NT2/D1 (cell line): ENCODE measurements around the gene NAE1.

ENCODE experiments used
- DNase-seq: peaks from one replicate; pipeline ENCODE4 v3.0.0-alpha.2; 2011; ENCODE audit warnings: low read depth, low spot score
- H3K27me3 ChIP-seq: 2 replicates; pipeline ENCODE4 v1.6.0; 2011; ENCODE audit warnings: mild to moderate bottlenecking; ENCODE audit not compliant: insufficient read length, insufficient read depth
- H3K36me3 ChIP-seq: 2 replicates; pipeline ENCODE4 v1.6.1; 2011; ENCODE audit warnings: mild to moderate bottlenecking, low read length, mixed read lengths; ENCODE audit not compliant: insufficient read depth, insufficient read length
- H3K4me1 ChIP-seq: 2 replicates; pipeline ENCODE4 v1.5.1; 2011; ENCODE audit not compliant: insufficient read depth, insufficient read length
- H3K4me3 ChIP-seq: 2 replicates; pipeline ENCODE4 v1.5.1; 2011; ENCODE audit warnings: low read depth; ENCODE audit not compliant: insufficient read length
- H3K9ac ChIP-seq: 2 replicates; pipeline ENCODE4 v1.6.0; 2011; ENCODE audit warnings: low read depth; ENCODE audit not compliant: insufficient read length
- H3K9me3 ChIP-seq: 2 replicates; pipeline ENCODE4 v1.5.1; 2011; ENCODE audit warnings: mild to moderate bottlenecking, low read length; ENCODE audit not compliant: insufficient read depth
- SUZ12 ChIP-seq: IDR thresholded peaks from 2 replicates; pipeline ENCODE4 v1.6.1; 2011; ENCODE audit not compliant: insufficient read length, insufficient read depth; ENCODE audit errors: extremely low read depth
- YY1 ChIP-seq: IDR thresholded peaks from 2 replicates; pipeline ENCODE4 v1.6.1; 2011; ENCODE audit not compliant: insufficient read length, insufficient read depth
- ZNF274 ChIP-seq: IDR thresholded peaks from 2 replicates; pipeline ENCODE4 v1.6.1; 2011; ENCODE audit warnings: mild to moderate bottlenecking, low read depth, low read length

The NAE1 gene

GRCh38 chr16:66856801-66857200, 26.0 kb upstream of the NAE1 start:
- no peaks in the 10 kb centered on the region for H3K36me3 ChIP-seq
- no peak for DNase-seq
- H3K4me3 ChIP-seq = no peak overlapping the region
- no peaks in the 10 kb centered on the region for H3K9me3 ChIP-seq
- TF ChIP-seq YY1 = no peak
- no peak for TF ChIP-seq SUZ12
- no peak for TF ChIP-seq ZNF274
- H3K27me3 ChIP-seq = no peaks in the 10 kb centered on the region
- no peak overlapping the region for H3K9ac ChIP-seq
- peaks cover 9% of the 10 kb centered on the region for H3K4me1 ChIP-seq

GRCh38 chr16:66856184-66856730, 25.5 kb upstream of the NAE1 start:
- Histone ChIP-seq H3K9me3 (no peaks in the 10 kb centered on the region), H3K36me3 (no peaks in the 10 kb centered on the region), H3K4me3 (no peak overlapping the region), H3K27me3 (no peaks in the 10 kb centered on the region), H3K9ac (no peak overlapping the region), H3K4me1 (peaks cover 9% of the 10 kb centered on the region)
- no peak for TF ChIP-seq ZNF274
- DNase-seq = no peak

- DNase-seq = no peak
- Histone ChIP-seq H3K9ac (no peak overlapping the region), H3K36me3 (no peaks in the 10 kb centered on the region), H3K4me1 (peaks cover 10% of the 10 kb centered on the region), H3K9me3 (no peaks in the 10 kb centered on the region), H3K27me3 (peaks cover 4% of the 10 kb centered on the region), H3K4me3 (no peak overlapping the region)
- TF ChIP-seq SUZ12 (no peak), YY1 (no peak), ZNF274 (no peak)
Observed at GRCh38 chr16:66853261-66854139, 22.7 kb upstream of the NAE1 start.

- Histone ChIP-seq H3K4me3 (no peak overlapping the region), H3K9ac (no peak overlapping the region), H3K27me3 (peaks cover 20% of the 10 kb centered on the region), H3K9me3 (no peaks in the 10 kb centered on the region), H3K36me3 (no peaks in the 10 kb centered on the region), H3K4me1 (peaks cover 5% of the 10 kb centered on the region)
- no peak for DNase-seq
- TF ChIP-seq SUZ12 = no peak
- no peak for TF ChIP-seq YY1
- no peak for TF ChIP-seq ZNF274
Observed at GRCh38 chr16:66851166-66851964, 20.6 kb upstream of the NAE1 start.

GRCh38 chr16:66850115-66850815, 19.5 kb upstream of the NAE1 start:
- TF ChIP-seq YY1 (no peak), ZNF274 (no peak), SUZ12 (no peak)
- Histone ChIP-seq H3K9me3 (no peaks in the 10 kb centered on the region), H3K4me1 (peaks cover 2% of the 10 kb centered on the region), H3K9ac (no peak overlapping the region), H3K27me3 (peaks cover 31% of the 10 kb centered on the region), H3K4me3 (no peak overlapping the region), H3K36me3 (no peaks in the 10 kb centered on the region)
- DNase-seq = no peak

- no peaks in the 10 kb centered on the region for H3K9me3 ChIP-seq
- H3K36me3 ChIP-seq = no peaks in the 10 kb centered on the region
- no peak overlapping the region for H3K9ac ChIP-seq
- no peak for TF ChIP-seq YY1
- TF ChIP-seq ZNF274 = no peak
- TF ChIP-seq SUZ12 = no peak
- peaks cover 2% of the 10 kb centered on the region for H3K4me1 ChIP-seq
- H3K27me3 ChIP-seq = peaks cover 38% of the 10 kb centered on the region
- H3K4me3 ChIP-seq = no peak overlapping the region
- DNase-seq = no peak
Observed at GRCh38 chr16:66849549-66849948, 18.8 kb upstream of the NAE1 start.

- Histone ChIP-seq H3K27me3 (peaks cover 43% of the 10 kb centered on the region), H3K4me1 (peaks cover 2% of the 10 kb centered on the region), H3K4me3 (no peak overlapping the region), H3K9me3 (no peaks in the 10 kb centered on the region), H3K36me3 (no peaks in the 10 kb centered on the region), H3K9ac (no peak overlapping the region)
- TF ChIP-seq YY1 (no peak), SUZ12 (no peak), ZNF274 (no peak)
- DNase-seq = no peak
Observed at GRCh38 chr16:66849021-66849420, 18.2 kb upstream of the NAE1 start.
